ENCODE results near the gene CADM2.
"Not testable (repeated sequence)": the region's sequence is repeated elsewhere in the genome, so short reads cannot be mapped to it uniquely, and the experiment has no call there.

The CADM2 gene

GRCh38 chr3:85672761-85673160 is 714.0 kb downstream of the CADM2 start:
- DNase-seq (ENCODE audit: low spot score) = no peak

- no peak for DNase-seq (ENCODE audit: low spot score)
Measured at GRCh38 chr3:85678713-85679112, 719.9 kb downstream of the CADM2 start.

DNA sequence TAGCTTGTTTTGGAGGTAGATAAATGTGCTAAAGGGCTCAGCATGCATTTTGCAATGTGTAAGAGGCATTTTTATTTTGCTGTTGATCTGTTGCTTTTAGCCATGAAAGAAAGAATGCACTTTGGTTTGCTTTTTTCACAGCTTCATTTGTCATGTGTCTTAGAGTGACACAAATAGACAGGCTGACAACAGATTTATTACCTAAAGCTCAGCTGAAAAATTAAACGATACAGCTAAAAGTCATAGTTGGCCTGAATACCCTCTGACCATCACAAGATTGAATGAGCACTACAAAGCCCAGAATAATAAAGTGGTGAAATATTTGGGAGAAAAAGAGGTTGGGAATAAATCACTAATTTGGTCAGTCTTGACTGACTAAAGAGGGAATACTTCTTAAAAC is 723.1 kb downstream of the CADM2 start:
- DNase-seq (ENCODE audit: low spot score) = no peak

DNA sequence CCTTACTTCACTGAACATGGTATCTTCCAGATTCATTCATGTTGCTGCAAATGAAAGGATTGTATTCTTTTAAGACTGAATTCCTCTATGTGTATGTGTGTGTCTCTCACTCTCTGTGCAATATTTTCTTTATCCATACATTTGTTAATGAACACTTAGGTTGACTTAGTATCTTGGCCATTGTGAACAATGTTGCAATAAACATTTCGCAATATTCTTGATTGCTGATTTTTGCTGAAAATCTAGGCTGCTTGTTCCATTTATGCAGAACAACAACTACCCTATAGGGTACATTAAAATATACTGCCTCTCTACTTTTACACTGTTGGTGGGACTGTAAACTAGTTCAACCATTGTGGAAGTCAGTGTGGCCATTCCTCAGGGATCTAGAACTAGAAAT is 732.4 kb downstream of the CADM2 start:
- DNase-seq (ENCODE audit: low spot score) = no peak

DNA sequence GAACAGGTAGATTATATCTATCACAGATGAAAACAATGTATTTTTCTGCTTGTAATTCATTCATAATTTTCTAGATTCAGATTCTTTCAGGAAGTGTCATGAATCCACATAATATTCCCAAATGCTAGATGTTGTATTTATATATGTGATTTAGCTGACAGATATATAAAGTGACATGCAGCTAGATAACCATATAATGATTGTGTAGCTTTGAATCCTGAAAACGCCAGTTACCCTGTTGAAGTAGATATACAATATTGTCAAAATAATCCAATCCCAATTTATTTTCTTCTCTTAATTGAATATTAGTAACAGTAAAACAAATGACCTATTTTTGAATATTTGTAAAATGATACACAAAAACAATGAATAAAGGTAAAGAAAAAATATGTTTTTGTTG is 738.4 kb downstream of the CADM2 start:
- no peak for DNase-seq (ENCODE audit: low spot score)

DNA sequence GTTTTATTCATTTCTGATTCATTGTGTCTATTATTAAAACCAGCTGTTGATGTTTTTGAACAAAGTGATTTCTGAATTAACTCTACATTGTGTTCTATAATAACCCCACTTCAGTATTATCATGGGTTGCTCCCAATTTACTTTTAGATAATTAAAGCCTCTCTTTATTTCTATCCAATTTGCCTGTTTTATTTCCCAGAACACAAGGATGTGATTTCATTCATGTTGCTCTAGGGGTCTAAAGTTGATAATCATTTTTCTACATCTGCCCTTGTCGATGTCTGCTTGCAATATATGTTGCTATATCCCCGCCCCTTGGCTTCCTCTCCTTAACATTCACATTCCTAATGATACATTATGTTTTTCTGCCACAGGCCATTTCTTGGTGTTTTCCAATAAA is 747.3 kb downstream of the CADM2 start:
- no peak for DNase-seq (ENCODE audit: low spot score)

GRCh38 chr3:85708325-85708724 is 749.5 kb downstream of the CADM2 start:
- not testable (repeated sequence) for DNase-seq (ENCODE audit: low spot score)

DNA sequence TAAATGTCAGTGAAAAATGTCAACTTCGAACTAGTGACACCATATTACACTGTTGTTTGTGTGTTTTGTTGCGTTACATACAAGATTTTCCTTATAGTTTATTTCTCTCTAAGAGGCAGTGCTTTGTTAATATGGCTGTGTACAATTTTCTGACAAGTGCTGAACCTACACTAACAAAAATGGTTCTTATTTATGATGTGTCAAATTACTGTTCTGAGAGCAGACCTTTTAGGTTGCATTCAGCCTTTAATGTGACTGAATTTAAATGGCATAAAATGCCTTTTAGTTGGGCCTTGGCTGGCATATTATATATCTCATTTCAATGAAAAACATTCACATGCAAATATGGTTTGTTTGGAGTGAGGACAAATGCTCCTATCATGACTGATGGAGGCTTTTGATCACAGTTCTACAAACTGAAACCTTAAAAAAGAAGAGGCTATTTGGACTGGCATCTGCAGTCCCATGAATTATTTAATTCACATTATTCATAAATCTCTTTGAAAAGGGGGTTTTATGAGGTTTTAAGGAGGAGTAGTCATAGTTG is 750.6 kb downstream of the CADM2 start:
- no peak for DNase-seq (ENCODE audit: low spot score)

- peak; percentile 2 for DNase-seq (ENCODE audit: low spot score)
Measured at GRCh38 chr3:85710490-85710889, 751.7 kb downstream of the CADM2 start.

DNA sequence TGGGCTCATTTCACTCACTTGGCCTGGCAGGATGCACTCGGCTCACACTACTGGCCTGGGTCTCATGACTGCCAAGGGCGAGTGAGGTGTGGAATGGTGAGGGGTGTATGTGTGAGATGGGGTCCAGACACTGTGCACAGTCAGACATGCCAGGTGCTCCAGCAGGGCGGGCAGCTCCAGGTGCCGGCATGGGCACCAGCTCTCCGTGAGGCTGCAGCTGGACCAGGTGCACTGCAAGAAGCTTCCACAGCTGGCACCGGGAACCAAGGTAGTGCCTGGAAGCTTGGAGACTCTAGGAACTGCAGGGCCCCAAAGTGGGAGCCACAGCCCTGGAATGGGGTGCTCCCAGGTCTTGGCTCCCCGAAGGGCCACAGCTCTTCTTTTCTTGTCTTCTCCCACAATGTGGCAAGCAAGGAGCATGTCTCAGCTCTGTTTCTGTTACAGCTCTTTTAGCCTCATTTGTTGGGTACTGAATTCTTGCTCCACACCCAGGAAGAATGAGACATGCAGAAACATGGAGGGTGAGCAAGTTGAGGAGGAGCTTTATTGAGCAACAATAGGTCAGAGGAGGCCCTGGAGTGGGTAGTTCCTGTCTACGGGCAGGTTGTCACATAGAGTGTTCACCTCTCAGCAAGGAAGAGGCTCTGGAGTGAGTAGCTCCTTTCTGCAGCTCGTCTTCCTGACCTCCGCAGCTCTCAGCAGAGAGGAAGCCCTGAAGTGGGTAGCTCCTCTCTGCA is 762.8 kb downstream of the CADM2 start:
- no peak for DNase-seq (ENCODE audit: low spot score)

DNA sequence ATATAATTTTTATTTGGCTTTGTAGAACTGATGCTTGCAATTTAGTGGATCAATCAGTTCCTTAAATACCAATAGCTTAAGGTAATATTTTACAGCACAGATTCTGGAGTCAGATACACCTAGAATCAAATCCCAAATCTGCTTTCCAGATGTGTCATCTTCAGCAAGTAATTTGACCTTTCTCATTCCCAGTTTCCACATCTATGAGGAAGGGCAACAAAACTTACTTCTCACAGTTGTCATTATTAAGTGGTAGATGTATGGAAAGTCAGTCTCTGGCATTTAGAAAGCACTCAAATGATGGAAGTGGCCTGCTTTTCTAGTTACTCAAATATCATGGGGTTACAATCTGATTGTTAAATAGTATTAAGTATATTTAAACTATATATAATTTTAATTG is 767.0 kb downstream of the CADM2 start:
- no peak for DNase-seq (ENCODE audit: low spot score)

DNA sequence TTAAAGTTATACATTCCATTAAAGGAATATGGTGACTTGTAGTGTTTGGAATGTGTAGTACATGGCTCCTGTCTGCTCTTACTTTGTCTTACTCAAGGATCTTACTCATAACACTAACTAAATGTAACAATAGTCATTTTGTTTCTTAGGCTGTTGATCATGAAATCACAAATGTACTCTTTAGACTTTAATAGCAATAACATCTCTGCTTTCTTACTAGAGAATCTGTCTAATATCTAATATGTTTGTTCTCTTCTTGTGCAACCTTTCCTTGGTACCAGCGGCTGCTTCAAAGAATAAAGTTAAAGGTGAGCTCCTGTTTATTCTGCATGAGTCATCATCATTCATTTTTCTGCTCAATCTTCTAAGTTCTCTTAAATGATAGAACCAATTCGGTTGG is 767.5 kb downstream of the CADM2 start:
- no peak for DNase-seq (ENCODE audit: low spot score)

DNA sequence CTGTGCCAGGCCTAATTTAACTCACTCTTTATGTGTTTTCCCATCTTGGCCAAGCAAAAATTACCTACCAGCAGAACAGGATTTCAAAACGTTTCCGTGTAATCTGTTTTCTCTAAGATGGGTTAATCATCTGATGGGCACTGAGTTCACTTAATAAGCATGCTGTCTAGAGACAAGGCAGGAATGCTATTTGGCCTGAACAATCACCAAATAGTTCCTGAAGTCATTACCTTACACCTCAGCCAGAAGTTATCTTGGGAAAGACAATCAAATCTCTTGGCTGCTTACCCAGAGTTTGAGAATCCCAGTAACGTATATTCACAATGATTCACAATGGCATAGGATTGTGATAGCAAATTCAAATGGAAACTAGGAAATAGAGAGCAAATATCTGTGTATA is 779.1 kb downstream of the CADM2 start:
- DNase-seq (ENCODE audit: low spot score) = no peak

DNA sequence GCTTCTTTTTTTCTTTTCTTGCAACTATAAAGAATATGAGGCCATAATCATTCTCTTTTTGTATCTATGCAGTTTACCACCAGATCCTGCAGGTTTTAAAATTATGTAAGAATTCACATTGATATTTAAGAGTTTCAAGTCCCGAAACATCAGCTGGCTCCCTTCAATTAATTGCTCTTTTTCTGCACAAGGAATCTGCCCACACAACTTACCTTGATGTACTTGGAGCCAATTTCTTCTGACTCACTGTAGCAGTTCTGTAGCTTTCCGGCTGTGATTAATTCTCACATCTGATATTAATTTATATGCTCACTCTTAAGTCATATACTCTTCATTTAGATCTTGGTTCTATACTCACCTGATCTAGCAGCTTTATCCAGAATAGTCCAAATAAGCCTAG is 781.8 kb downstream of the CADM2 start:
- no peak for DNase-seq (ENCODE audit: low spot score)

- no peak for DNase-seq (ENCODE audit: low spot score)
Measured at GRCh38 chr3:85758442-85758841, 799.7 kb downstream of the CADM2 start.

DNA sequence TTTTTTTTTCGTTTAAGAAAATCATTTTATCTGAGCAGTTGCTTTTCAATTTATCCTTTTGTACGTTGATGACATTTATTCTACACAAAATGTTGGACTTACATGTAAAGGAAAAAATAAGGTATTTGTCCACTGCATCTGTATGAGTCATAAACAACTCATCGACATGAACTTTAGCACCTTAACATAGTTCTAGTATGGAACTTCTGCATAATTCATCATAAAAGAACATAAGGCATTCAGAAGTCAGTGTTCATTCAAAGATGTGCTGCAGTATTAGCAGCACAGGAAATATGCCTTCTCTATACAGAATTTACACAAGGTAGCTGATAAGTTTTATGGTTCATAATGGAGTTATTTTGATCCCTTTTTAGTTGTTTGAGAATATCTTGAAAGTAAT is 801.6 kb downstream of the CADM2 start:
- no peak for DNase-seq (ENCODE audit: low spot score)

GRCh38 chr3:85780806-85781205 is 822.0 kb downstream of the CADM2 start:
- DNase-seq (ENCODE audit: low spot score) = no peak

DNA sequence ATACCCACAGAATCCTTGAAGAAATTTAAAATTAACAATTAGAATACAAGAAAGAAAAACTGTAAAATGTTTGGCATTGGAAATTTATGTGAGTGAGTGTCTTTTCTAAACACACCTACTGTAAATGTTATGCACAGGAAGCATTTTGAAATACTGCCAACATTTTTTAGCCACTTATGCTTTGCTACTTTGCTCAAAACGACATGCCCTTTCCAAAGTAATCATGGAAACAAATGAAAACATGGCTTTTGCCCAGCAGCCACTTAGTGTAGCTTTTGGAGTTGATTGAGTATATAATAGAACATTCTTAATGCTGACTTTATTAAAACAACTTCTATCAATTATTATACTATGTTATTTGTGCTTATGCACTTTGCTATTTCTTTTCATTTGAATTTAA is 823.0 kb downstream of the CADM2 start:
- no peak for DNase-seq (ENCODE audit: low spot score)

GRCh38 chr3:85783291-85783690 is 824.5 kb downstream of the CADM2 start:
- no peak for DNase-seq (ENCODE audit: low spot score)

- no peak for DNase-seq (ENCODE audit: low spot score)
Measured at GRCh38 chr3:85785766-85786165, 827.0 kb downstream of the CADM2 start.

GRCh38 chr3:85790445-85791030 is 831.7 kb downstream of the CADM2 start:
- no peak for DNase-seq (ENCODE audit: low spot score)

GRCh38 chr3:85796140-85796539 is 837.4 kb downstream of the CADM2 start:
- no peak for DNase-seq (ENCODE audit: low spot score)

DNA sequence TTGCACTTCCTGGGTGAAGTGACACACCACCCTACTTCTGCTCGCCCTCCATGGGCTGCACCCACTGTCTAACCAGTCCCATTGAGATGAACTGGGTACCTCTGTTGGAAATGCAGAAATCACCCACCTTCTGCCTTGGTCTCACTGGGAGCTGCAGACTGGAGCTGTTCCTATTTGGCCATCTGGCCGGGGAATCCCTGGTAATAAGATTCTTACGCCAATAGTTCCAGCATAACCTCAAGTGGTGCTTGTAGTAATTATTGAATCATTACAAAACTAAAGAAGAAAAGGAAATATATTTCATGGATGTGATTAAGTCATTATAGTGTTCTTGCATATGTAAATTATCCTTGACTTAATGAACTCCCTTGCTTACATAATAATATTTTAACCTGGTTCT is 841.9 kb downstream of the CADM2 start:
- DNase-seq (ENCODE audit: low spot score) = no peak

GRCh38 chr3:85801955-85802354 is 843.2 kb downstream of the CADM2 start:
- DNase-seq (ENCODE audit: low spot score) = no peak

Measured in AG08396 (cell line).